Lung (tissue), 12 donors: ENCODE results near the gene QRFP. TPM values are rescaled to one million over a fixed set of nuclear protein-coding genes. Genes with fewer than 3 reads are reported as not detected.

Source experiments
- ATAC-seq: fragments of 200-7000 bp; cut with Tn5 transposase; one replicate; pipeline ENCODE4 v1.9.1; 2020; ENCODE audit warnings: moderate number of reproducible peaks; ENCODE audit not compliant: insufficient read depth, low FRiP score
- DNase-seq, 3 donors: peaks; one replicate each; pipeline ENCODE4 v3.0.0-alpha.2; 2013 to 2017
- H3K27ac ChIP-seq, 2 donors: one replicate each; pipeline ENCODE4 v1.5.1; 2013; ENCODE audit warnings: mild to moderate bottlenecking in 2 of 2, moderate library complexity in 2 of 2, control low read depth in 1 of 2, inconsistent platforms in 1 of 2, low read depth in 1 of 2, low read length in 1 of 2
- H3K27me3 ChIP-seq, 3 donors: one replicate each; pipeline ENCODE4 v1.5.1; 2013; ENCODE audit warnings: low read length in 2 of 3; ENCODE audit not compliant: control insufficient read depth in 3 of 3, insufficient read depth in 3 of 3
- H3K36me3 ChIP-seq, 4 donors: one replicate each; pipeline ENCODE4 v1.5.1; 2013; ENCODE audit warnings: low read length in 4 of 4, mild to moderate bottlenecking in 1 of 4, moderate library complexity in 1 of 4; ENCODE audit not compliant: control insufficient read depth in 4 of 4, insufficient read depth in 4 of 4
- H3K4me1 ChIP-seq, 5 donors: one replicate each; pipeline ENCODE4 v1.5.1; 2013; ENCODE audit warnings: low read length in 5 of 5, mild to moderate bottlenecking in 2 of 5, moderate library complexity in 1 of 5; ENCODE audit not compliant: control insufficient read depth in 5 of 5, insufficient read depth in 5 of 5
- H3K4me3 ChIP-seq: one replicate; pipeline ENCODE4 v1.5.1; 2013; ENCODE audit warnings: mild to moderate bottlenecking, control low read depth, moderate library complexity
- H3K9ac ChIP-seq, 2 donors: one replicate each; pipeline ENCODE4 v1.5.1; 2013; ENCODE audit warnings: low read length in 2 of 2, control low read depth in 1 of 2; ENCODE audit not compliant: insufficient read depth in 1 of 2
- H3K9me3 ChIP-seq, 4 donors: one replicate each; pipeline ENCODE4 v1.5.1; 2013; ENCODE audit warnings: low read length in 3 of 4, mild to moderate bottlenecking in 1 of 4, moderate library complexity in 1 of 4; ENCODE audit not compliant: control insufficient read depth in 4 of 4, insufficient read depth in 3 of 4
- CTCF ChIP-seq: IDR thresholded peaks from 2 replicates; pipeline ENCODE4 v1.5.1; 2012; ENCODE audit warnings: mild to moderate bottlenecking; ENCODE audit errors: control extremely low read depth, extremely low read depth
- WGBS, 2 donors: extraction: QIAGEN DNeasy Blood & Tissue Kit; methylation state at CpG; one replicate each; pipeline ENCODE4 v1.1.7; 2013; 5-methylcytosine and 5-hydroxymethylcytosine counted together
- polyA plus RNA-seq, 2 donors: library from polyadenylated mRNA; stranded (reverse); fragments of 200-250 nt; gene quantifications; one replicate each; pipeline ENCODE4 v1.2.1, GENCODE V29; 2013
- total RNA-seq, 2 donors: library from RNA; depleted of rRNA in 1 of 2; stranded (reverse); fragments of >200 nt in 1 of 2; gene quantifications; one replicate each; pipeline ENCODE4 v1.2.1, GENCODE V29; 2014 to 2021
- donor health status: control.
- donor health status: control.
- donor health status: Bipolar disorder and iron deficiency.
- donor health status: healthy.
- donor health status: DM: yes; HTN: yes; CAD: no.

Gene QRFP
- total and polyA plus RNA-seq, 4 donors, result 0.13 to 0.16 TPM; not detected in 2

- no peak for DNase-seq
- TF ChIP-seq CTCF, result no peak
- no peaks in the 10 kb centered on the region for H3K9me3 ChIP-seq
- ATAC-seq, result no peak
- H3K27me3 ChIP-seq, result peaks cover 0 to 15% (median 2%) of the 10 kb centered on the region in 3 donors
- no peak overlapping the region for H3K4me3 ChIP-seq
- H3K27ac ChIP-seq, result no peak overlapping the region
- no peaks in the 10 kb centered on the region for H3K36me3 ChIP-seq
- WGBS, 2 donors, result 68 to 80% methylated on average over 25 of the region's 25 CpGs
- H3K9ac ChIP-seq, result no peak overlapping the region
- H3K4me1 ChIP-seq, result no peaks in the 10 kb centered on the region
These were observed 6.8 kb upstream of the QRFP start for GRCh38 chr9:130903194-130904069.

- H3K9ac ChIP-seq, result no peak overlapping the region
- H3K27ac ChIP-seq, result no peak overlapping the region
- WGBS, 2 donors, result 72 to 86% methylated on average over 27 of the region's 27 CpGs
- ATAC-seq (no peak), DNase-seq (no peak)
- no peaks in the 10 kb centered on the region for H3K36me3 ChIP-seq
- TF ChIP-seq CTCF, result no peak
- H3K9me3 ChIP-seq, result no peaks in the 10 kb centered on the region
- H3K4me1 ChIP-seq, result no peaks in the 10 kb centered on the region
- no peak overlapping the region for H3K4me3 ChIP-seq
- peaks cover 0 to 15% (median 2%) of the 10 kb centered on the region in 3 donors for H3K27me3 ChIP-seq
These were observed 5.9 kb upstream of the QRFP start for GRCh38 chr9:130902204-130903185.

- DNase-seq (no peak), ATAC-seq (no peak)
- no peaks in the 10 kb centered on the region for H3K4me1 ChIP-seq
- no peak overlapping the region for H3K27ac ChIP-seq
- H3K36me3 ChIP-seq, result no peaks in the 10 kb centered on the region
- WGBS, 2 donors, result 84 to 86% methylated on average over 17 of the region's 17 CpGs
- H3K27me3 ChIP-seq, result peaks cover 0 to 15% (median 2%) of the 10 kb centered on the region in 3 donors
- no peak overlapping the region for H3K4me3 ChIP-seq
- no peak overlapping the region for H3K9ac ChIP-seq
- H3K9me3 ChIP-seq, result no peaks in the 10 kb centered on the region
- no peak for TF ChIP-seq CTCF
These were observed 5.0 kb upstream of the QRFP start for GRCh38 chr9:130901498-130902203.
